Brain pericyte (primary cell): ENCODE results near the gene MRPL36.

Experiments
- DNase-seq: peaks from one replicate; pipeline ENCODE4 v3.0.0-alpha.2; 2012; ENCODE audit warnings: low read depth, low spot score

MRPL36 gene

DNA sequence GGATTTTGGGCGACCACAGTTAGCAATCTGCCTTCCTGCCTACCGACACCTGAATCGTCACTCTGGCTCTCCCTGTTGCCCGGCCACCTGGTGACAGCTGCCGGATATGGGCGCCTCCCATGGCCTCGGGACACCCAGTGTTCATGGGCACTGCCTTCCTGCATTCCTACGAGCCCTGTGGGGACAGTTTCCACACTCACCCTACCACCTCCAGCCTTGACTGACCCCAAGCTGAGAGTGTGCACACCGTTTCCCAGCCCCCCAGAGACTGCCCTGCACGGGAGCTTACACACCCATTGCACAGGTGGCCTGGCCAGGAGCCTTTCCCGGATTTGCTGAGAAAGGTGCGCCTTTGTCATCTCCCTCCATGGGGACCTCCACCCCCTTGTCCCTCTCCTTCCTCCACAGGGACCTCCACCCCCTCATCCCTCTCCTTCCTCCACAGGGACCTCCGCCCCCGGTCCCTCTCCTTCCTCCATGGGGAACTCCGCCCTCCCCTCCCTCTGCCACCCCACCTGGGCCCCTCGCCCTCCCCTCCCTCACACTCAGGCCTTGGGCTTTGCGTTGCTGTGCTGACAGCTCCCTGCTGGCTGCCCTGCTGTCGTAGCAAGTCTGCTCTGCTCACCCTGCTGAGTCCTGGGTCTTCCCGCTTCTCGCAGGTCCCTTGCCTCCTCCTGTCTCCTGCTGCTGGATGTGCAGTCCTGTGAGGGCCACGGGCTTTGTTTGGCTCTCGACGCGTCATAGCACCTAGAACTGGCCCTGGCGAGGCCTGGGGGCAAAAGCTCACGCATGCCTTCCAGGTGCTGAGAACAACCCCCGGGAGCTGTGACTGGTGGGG lies 48.4 kb downstream of the MRPL36 start:
- DNase-seq: no peak

DNA sequence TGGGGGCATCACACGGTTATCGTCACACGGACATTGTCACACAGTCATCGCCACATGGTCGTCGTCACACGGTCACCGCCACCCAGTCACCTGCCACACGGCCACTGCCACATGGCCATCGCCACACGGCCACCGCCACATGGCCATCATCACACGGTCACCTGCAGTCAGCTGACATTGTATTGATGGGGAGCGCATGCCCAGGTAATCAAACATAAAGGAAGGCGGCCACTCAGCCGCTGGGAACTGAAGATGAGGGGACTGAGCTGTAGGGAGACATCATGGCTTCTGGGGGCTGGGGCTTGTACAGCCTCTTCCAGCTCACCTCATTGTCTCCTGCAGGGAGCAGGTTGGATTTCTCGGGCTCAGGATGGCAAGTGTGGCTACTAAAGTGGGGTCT lies 49.2 kb downstream of the MRPL36 start:
- DNase-seq: no peak

- no peak for DNase-seq
Observed at GRCh38 chr5:1749346-1750124, 50.1 kb downstream of the MRPL36 start.

DNA sequence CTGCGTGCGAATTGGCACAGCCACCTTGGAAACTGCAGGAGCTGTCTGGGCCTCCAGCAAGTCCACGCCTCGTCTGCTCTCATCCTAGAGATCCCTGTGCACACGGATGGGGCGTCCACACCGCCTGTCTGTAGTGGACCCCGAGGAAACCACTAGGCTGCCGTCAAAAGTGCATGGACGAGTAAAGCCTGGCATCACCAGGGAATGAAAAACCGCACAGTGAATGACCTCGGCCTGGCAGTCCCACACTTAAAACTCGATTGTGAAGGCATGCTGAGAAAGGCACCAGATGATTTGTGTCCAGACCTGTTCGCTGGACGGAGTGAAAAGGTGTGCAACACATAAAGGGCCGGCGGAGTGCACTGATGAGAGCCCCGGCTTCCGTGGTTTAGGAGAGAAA lies 50.8 kb downstream of the MRPL36 start:
- no peak for DNase-seq
